WTC11 (cell line): ENCODE data around the gene SPOCD1. TPM values are rescaled to one million over a fixed set of nuclear protein-coding genes. Genes with fewer than 3 reads are reported as not detected.
A peak's percentile ranks its signal among the peaks of the same experiment; 100 is the strongest.

ENCODE experiments used
- ATAC-seq: fragments of 200-7000 bp; cut with Tn5 transposase; 2 replicates; pipeline ENCODE4 v1.10.0; 2021; ENCODE audit warnings: mild to moderate bottlenecking, moderate library complexity
- CTCF ChIA-PET: fragments of 300-600 bp; sonication (Branson Sonifier 250); formaldehyde crosslinking; loops from one replicate; lab custom pipeline; 2021; ENCODE audit warnings: antibody characterized with exemption; lab: Charles Lee
- POLR2A ChIA-PET: fragments of 350-600 bp; sonication (Branson Sonifier 250); formaldehyde crosslinking; loops from one replicate; lab custom pipeline; 2021; ENCODE audit warnings: antibody characterized with exemption; lab: Charles Lee
- DNase-seq: peaks from one replicate; pipeline ENCODE4 v3.0.0; 2021; ENCODE audit warnings: low spot score
- H3K27ac Mint-ChIP-seq: 2 replicates; pipeline ENCODE4 v1.8.0; 2021; ENCODE audit warnings: mixed read lengths
- H3K27me3 Mint-ChIP-seq: 2 replicates; pipeline ENCODE4 v1.8.0; 2021; ENCODE audit warnings: low read depth, mild to moderate bottlenecking, moderate library complexity, mixed read lengths
- H3K36me3 Mint-ChIP-seq: 2 replicates; pipeline ENCODE4 v1.8.0; 2021; ENCODE audit warnings: mixed read lengths
- H3K4me1 Mint-ChIP-seq: 2 replicates; pipeline ENCODE4 v1.8.0; 2022; ENCODE audit warnings: mixed read lengths
- H3K4me3 Mint-ChIP-seq: 2 replicates; pipeline ENCODE4 v1.8.0; 2021; ENCODE audit warnings: mild to moderate bottlenecking, moderate library complexity, mixed read lengths
- H3K9me3 Mint-ChIP-seq: 2 replicates; pipeline ENCODE4 v1.8.0; 2021; ENCODE audit warnings: mixed read lengths
- ATF2 ChIP-seq: sonication (generic); formaldehyde crosslinking; IDR thresholded peaks from 2 replicates; pipeline ENCODE4 v1.8.1; 2022; ENCODE audit warnings: low read depth, missing genetic modification reagents, borderline replicate concordance
- ELF4 ChIP-seq: sonication (generic); formaldehyde crosslinking; IDR thresholded peaks from 2 replicates; pipeline ENCODE4 v1.8.1; 2022; ENCODE audit warnings: low read depth, mild to moderate bottlenecking, moderate library complexity, missing genetic modification reagents
- ETV6 ChIP-seq: sonication (generic); formaldehyde crosslinking; IDR thresholded peaks from 2 replicates; pipeline ENCODE4 v1.8.1; 2022; ENCODE audit warnings: mild to moderate bottlenecking, missing genetic modification reagents
- GTF2I ChIP-seq: fragments of 250-450 bp; sonication (Bioruptor Pico); conservative IDR thresholded peaks from 2 replicates; pipeline ENCODE4 v1.4.0; 2021; ENCODE audit warnings: mild to moderate bottlenecking
- HMGXB4 ChIP-seq: sonication (generic); formaldehyde crosslinking; IDR thresholded peaks from 2 replicates; pipeline ENCODE4 v1.8.1; 2023; ENCODE audit warnings: mild to moderate bottlenecking, moderate library complexity, missing genetic modification reagents
- IRF2 ChIP-seq: sonication (generic); formaldehyde crosslinking; IDR thresholded peaks from 2 replicates; pipeline ENCODE4 v1.8.0; 2022; ENCODE audit warnings: low read depth, missing genetic modification reagents, borderline replicate concordance
- NFATC4 ChIP-seq: fragments of 250-450 bp; sonication (Bioruptor Pico); IDR thresholded peaks from 2 replicates; pipeline ENCODE4 v1.9.0; 2021; ENCODE audit warnings: mild to moderate bottlenecking
- PRRX2 ChIP-seq: fragments of 250-450 bp; sonication (Bioruptor Pico); IDR thresholded peaks from 2 replicates; pipeline ENCODE4 v1.8.0; 2021; ENCODE audit warnings: mild to moderate bottlenecking
- ZBTB43 ChIP-seq: sonication (generic); formaldehyde crosslinking; IDR thresholded peaks from 2 replicates; pipeline ENCODE4 v1.8.1; 2023; ENCODE audit warnings: mild to moderate bottlenecking, missing genetic modification reagents
- ZNF121 ChIP-seq: sonication (generic); formaldehyde crosslinking; IDR thresholded peaks from 2 replicates; pipeline ENCODE4 v1.8.0; 2023; ENCODE audit warnings: missing genetic modification reagents
- ZNF138 ChIP-seq: sonication (generic); formaldehyde crosslinking; conservative IDR thresholded peaks from 2 replicates; pipeline ENCODE4 v1.8.1; 2022; ENCODE audit warnings: mild to moderate bottlenecking, moderate library complexity, missing genetic modification reagents
- ZNF219 ChIP-seq: sonication (generic); formaldehyde crosslinking; IDR thresholded peaks from 2 replicates; pipeline ENCODE4 v1.8.0; 2023; ENCODE audit warnings: missing genetic modification reagents, mild to moderate bottlenecking, borderline replicate concordance
- ZNF317 ChIP-seq: sonication (generic); formaldehyde crosslinking; IDR thresholded peaks from 2 replicates; pipeline ENCODE4 v1.8.1; 2023; ENCODE audit warnings: low read depth, mild to moderate bottlenecking, moderate library complexity, missing genetic modification reagents, borderline replicate concordance
- ZNF396 ChIP-seq: fragments of 250-450 bp; sonication (Bioruptor Pico); IDR thresholded peaks from 2 replicates; pipeline ENCODE4 v1.8.0; 2021; ENCODE audit warnings: mild to moderate bottlenecking, moderate library complexity, borderline replicate concordance
- total RNA-seq: library from RNA; stranded (reverse); gene quantifications from 3 replicates; pipeline ENCODE4 v1.2.3, GENCODE V29; 2021
- TF ChIP-seq, protein P1 (sequence below): fragments of 250-450 bp; sonication (Bioruptor Pico); IDR thresholded peaks from 2 replicates; pipeline ENCODE4 v1.9.0; 2021; ENCODE audit warnings: mild to moderate bottlenecking
- TF ChIP-seq, protein P2 (sequence below): fragments of 250-450 bp; sonication (Bioruptor Pico); IDR thresholded peaks from 2 replicates; pipeline ENCODE4 v1.9.0; 2021; ENCODE audit warnings: mild to moderate bottlenecking
- TF ChIP-seq, protein P3 (sequence below): sonication (generic); formaldehyde crosslinking; IDR thresholded peaks from 2 replicates; pipeline ENCODE4 v1.8.0; 2022; ENCODE audit warnings: mild to moderate bottlenecking, missing genetic modification reagents
- TF ChIP-seq, protein P4 (sequence below): sonication (generic); formaldehyde crosslinking; IDR thresholded peaks from 2 replicates; pipeline ENCODE4 v1.8.0; 2022; ENCODE audit warnings: missing genetic modification reagents

The SPOCD1 gene
- total RNA-seq, 1 experiment from 2014 or later, result 3.0 TPM

DNA sequence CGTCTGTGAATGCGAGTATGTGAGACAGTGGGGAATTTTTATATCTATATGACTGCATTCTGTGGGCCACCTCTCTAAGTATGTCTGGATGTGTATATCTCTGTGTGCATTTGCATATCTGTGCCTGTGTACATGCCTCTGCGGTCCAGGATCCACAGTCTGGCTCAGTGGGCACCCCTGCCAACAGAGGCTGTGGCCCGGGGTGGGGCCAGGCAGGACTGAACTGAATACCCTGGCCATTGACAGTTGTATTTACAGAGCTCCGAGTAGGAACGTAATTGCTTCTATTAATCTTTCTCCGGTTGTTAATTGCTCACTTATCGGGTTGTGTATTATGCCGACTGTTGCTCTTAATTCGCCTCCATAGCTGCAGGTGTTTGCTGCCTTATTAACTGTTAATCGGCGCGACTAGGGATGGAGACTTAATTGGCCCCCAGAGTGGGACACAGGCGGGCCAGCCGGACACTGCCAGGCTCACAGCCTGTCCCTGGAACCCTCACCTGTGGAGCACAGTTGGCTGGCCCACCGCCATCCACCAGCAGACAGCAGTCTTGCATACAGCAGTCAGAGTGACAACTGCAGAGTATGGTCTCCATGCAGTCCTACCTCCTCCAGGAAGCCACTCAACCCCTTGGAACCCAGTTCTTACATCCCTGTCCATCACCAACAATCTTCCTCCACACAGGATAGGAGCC, 29.3 kb downstream of the SPOCD1 start:
- H3K27me3 Mint-ChIP-seq, result no peaks in the 10 kb centered on the region
- no peaks in the 10 kb centered on the region for H3K9me3 Mint-ChIP-seq
- TF ChIP-seq ZNF121 (CRISPR knock-in tag) (no peak), PRRX2 (CRISPR knock-in tag) (no peak), ZNF219 (CRISPR knock-in tag) (no peak), NFATC4 (no peak), ZNF317 (no peak), ZNF138 (no peak), HMGXB4 (CRISPR knock-in tag) (no peak), ZBTB43 (CRISPR knock-in tag) (no peak), GTF2I (no peak), IRF2 (CRISPR knock-in tag) (no peak), ELF4 (no peak), ZNF396 (no peak), ETV6 (CRISPR knock-in tag) (no peak), ATF2 (CRISPR knock-in tag) (no peak)
- TF ChIP-seq, protein P1, sequence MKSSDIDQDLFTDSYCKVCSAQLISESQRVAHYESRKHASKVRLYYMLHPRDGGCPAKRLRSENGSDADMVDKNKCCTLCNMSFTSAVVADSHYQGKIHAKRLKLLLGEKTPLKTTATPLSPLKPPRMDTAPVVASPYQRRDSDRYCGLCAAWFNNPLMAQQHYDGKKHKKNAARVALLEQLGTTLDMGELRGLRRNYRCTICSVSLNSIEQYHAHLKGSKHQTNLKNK (CRISPR knock-in tag), result no peak
- TF ChIP-seq, protein P2, sequence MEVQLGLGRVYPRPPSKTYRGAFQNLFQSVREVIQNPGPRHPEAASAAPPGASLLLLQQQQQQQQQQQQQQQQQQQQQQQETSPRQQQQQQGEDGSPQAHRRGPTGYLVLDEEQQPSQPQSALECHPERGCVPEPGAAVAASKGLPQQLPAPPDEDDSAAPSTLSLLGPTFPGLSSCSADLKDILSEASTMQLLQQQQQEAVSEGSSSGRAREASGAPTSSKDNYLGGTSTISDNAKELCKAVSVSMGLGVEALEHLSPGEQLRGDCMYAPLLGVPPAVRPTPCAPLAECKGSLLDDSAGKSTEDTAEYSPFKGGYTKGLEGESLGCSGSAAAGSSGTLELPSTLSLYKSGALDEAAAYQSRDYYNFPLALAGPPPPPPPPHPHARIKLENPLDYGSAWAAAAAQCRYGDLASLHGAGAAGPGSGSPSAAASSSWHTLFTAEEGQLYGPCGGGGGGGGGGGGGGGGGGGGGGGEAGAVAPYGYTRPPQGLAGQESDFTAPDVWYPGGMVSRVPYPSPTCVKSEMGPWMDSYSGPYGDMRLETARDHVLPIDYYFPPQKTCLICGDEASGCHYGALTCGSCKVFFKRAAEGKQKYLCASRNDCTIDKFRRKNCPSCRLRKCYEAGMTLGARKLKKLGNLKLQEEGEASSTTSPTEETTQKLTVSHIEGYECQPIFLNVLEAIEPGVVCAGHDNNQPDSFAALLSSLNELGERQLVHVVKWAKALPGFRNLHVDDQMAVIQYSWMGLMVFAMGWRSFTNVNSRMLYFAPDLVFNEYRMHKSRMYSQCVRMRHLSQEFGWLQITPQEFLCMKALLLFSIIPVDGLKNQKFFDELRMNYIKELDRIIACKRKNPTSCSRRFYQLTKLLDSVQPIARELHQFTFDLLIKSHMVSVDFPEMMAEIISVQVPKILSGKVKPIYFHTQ (CRISPR knock-in tag), result no peak
- TF ChIP-seq, protein P3, sequence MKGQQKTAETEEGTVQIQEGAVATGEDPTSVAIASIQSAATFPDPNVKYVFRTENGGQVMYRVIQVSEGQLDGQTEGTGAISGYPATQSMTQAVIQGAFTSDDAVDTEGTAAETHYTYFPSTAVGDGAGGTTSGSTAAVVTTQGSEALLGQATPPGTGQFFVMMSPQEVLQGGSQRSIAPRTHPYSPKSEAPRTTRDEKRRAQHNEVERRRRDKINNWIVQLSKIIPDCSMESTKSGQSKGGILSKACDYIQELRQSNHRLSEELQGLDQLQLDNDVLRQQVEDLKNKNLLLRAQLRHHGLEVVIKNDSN, result no peak
- TF ChIP-seq, protein P4, sequence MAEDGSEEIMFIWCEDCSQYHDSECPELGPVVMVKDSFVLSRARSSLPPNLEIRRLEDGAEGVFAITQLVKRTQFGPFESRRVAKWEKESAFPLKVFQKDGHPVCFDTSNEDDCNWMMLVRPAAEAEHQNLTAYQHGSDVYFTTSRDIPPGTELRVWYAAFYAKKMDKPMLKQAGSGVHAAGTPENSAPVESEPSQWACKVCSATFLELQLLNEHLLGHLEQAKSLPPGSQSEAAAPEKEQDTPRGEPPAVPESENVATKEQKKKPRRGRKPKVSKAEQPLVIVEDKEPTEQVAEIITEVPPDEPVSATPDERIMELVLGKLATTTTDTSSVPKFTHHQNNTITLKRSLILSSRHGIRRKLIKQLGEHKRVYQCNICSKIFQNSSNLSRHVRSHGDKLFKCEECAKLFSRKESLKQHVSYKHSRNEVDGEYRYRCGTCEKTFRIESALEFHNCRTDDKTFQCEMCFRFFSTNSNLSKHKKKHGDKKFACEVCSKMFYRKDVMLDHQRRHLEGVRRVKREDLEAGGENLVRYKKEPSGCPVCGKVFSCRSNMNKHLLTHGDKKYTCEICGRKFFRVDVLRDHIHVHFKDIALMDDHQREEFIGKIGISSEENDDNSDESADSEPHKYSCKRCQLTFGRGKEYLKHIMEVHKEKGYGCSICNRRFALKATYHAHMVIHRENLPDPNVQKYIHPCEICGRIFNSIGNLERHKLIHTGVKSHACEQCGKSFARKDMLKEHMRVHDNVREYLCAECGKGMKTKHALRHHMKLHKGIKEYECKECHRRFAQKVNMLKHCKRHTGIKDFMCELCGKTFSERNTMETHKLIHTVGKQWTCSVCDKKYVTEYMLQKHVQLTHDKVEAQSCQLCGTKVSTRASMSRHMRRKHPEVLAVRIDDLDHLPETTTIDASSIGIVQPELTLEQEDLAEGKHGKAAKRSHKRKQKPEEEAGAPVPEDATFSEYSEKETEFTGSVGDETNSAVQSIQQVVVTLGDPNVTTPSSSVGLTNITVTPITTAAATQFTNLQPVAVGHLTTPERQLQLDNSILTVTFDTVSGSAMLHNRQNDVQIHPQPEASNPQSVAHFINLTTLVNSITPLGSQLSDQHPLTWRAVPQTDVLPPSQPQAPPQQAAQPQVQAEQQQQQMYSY (CRISPR knock-in tag), result no peak
- CTCF ChIA-PET, result no interaction called here
- DNase-seq (peak; percentile 6), ATAC-seq (no peak)
- H3K4me1 Mint-ChIP-seq, result peaks cover 26% of the 10 kb centered on the region
- H3K4me3 Mint-ChIP-seq, result no peak overlapping the region
- POLR2A ChIA-PET, result no interaction called here
- H3K36me3 Mint-ChIP-seq, result no peaks in the 10 kb centered on the region
- H3K27ac Mint-ChIP-seq, result no peak overlapping the region; the same call in none of the 2 replicates
